GM19463 (cell line): ENCODE data around the gene TAGLN.
"Not testable (repeated sequence)": the region's sequence is repeated elsewhere in the genome, so short reads cannot be mapped to it uniquely, and the experiment has no call there.

ENCODE experiments used
- ATAC-seq: cut with Tn5 transposase; IDR thresholded peaks from one replicate; pipeline ENCODE4 v1.9.1; 2021; ENCODE audit warnings: mild to moderate bottlenecking, moderate library complexity; ENCODE audit not compliant: unreplicated experiment

The TAGLN gene

GRCh38 chr11:117195258-117195657 is 3.9 kb upstream of the TAGLN start:
- no peak for ATAC-seq

- ATAC-seq, result no peak
These were observed 3.4 kb upstream of the TAGLN start for GRCh38 chr11:117195761-117196160.

- no peak for ATAC-seq
These were observed 2.2 kb upstream of the TAGLN start for GRCh38 chr11:117197006-117197405.

- no peak for ATAC-seq
These were observed 1.4 kb upstream of the TAGLN start for GRCh38 chr11:117197516-117198456.

GRCh38 chr11:117198613-117199012 is 557 bp upstream of the TAGLN start:
- no peak for ATAC-seq

- no peak for ATAC-seq
These were observed 994 bp downstream of the TAGLN start for GRCh38 chr11:117199916-117200812.

GRCh38 chr11:117200813-117201657 is 1.9 kb downstream of the TAGLN start:
- ATAC-seq, result no peak

GRCh38 chr11:117201658-117202305 is 2.6 kb downstream of the TAGLN start:
- no peak for ATAC-seq

- no peak for ATAC-seq
These were observed 3.4 kb downstream of the TAGLN start for GRCh38 chr11:117202386-117203068.

- no peak for ATAC-seq
These were observed 3.9 kb downstream of the TAGLN start for GRCh38 chr11:117203069-117203407.

GRCh38 chr11:117204283-117205080 is 5.3 kb downstream of the TAGLN start:
- no peak for ATAC-seq

- no peak for ATAC-seq
These were observed 6.1 kb downstream of the TAGLN start for GRCh38 chr11:117205211-117205818.

- ATAC-seq, result not testable (repeated sequence)
These were observed 6.9 kb downstream of the TAGLN start for GRCh38 chr11:117206111-117206510.

- ATAC-seq, result not testable (repeated sequence)
These were observed 7.7 kb downstream of the TAGLN start for GRCh38 chr11:117206859-117207258.

GRCh38 chr11:117207481-117207880 is 8.3 kb downstream of the TAGLN start:
- ATAC-seq, result not testable (repeated sequence)

- ATAC-seq, result not testable (repeated sequence)
These were observed 9.5 kb downstream of the TAGLN start for GRCh38 chr11:117208710-117209109.

- ATAC-seq, result not testable (repeated sequence)
These were observed 10.4 kb downstream of the TAGLN start for GRCh38 chr11:117209351-117210125.

GRCh38 chr11:117210620-117211019 is 11.4 kb downstream of the TAGLN start:
- ATAC-seq, result no peak
